KMS-11 (cell line): ENCODE data around the gene CMTM7.

ENCODE experiments used
- H2AFZ ChIP-seq: fragments of 200-600 bp; sonication (generic); 2 replicates; pipeline ENCODE4 v1.6.1; 2016; ENCODE audit warnings: antibody characterized with exemption, mixed run types, low read depth
- H3K27ac ChIP-seq: fragments of 200-600 bp; sonication (generic); 2 replicates; pipeline ENCODE4 v1.6.1; 2016; ENCODE audit warnings: mild to moderate bottlenecking, mixed run types
- H3K27me3 ChIP-seq: fragments of 200-600 bp; sonication (generic); 2 replicates; pipeline ENCODE4 v1.6.1; 2017; ENCODE audit warnings: mild to moderate bottlenecking, low read depth, mixed run types, moderate library complexity; ENCODE audit not compliant: insufficient read depth
- H3K36me3 ChIP-seq: fragments of 200-600 bp; sonication (generic); 2 replicates; pipeline ENCODE4 v1.6.1; 2017; ENCODE audit warnings: mild to moderate bottlenecking, mixed run types; ENCODE audit not compliant: insufficient read depth
- H3K4me1 ChIP-seq: fragments of 200-600 bp; sonication (generic); 2 replicates; pipeline ENCODE4 v1.6.1; 2016; ENCODE audit warnings: mild to moderate bottlenecking, low read depth, mixed run types; ENCODE audit not compliant: poor library complexity, severe bottlenecking
- H3K4me2 ChIP-seq: fragments of 200-600 bp; sonication (generic); 2 replicates; pipeline ENCODE4 v1.7.0; 2016; ENCODE audit warnings: mild to moderate bottlenecking, mixed run types
- H3K4me3 ChIP-seq: fragments of 200-600 bp; sonication (generic); IDR thresholded peaks from 2 replicates; pipeline ENCODE4 v1.6.1; 2017; ENCODE audit warnings: low read depth, low read length, mixed read lengths; ENCODE audit not compliant: insufficient read depth
- H3K79me2 ChIP-seq: fragments of 200-600 bp; sonication (generic); 2 replicates; pipeline ENCODE4 v1.6.1; 2016; ENCODE audit warnings: low read depth, mixed run types; ENCODE audit not compliant: insufficient read depth
- H3K9ac ChIP-seq: fragments of 200-600 bp; sonication (generic); 2 replicates; pipeline ENCODE4 v1.6.1; 2016; ENCODE audit warnings: mild to moderate bottlenecking, mixed run types
- H4K20me1 ChIP-seq: fragments of 200-600 bp; sonication (generic); 2 replicates; pipeline ENCODE4 v1.6.1; 2016; ENCODE audit warnings: mild to moderate bottlenecking, mixed run types; ENCODE audit not compliant: insufficient read depth
- TF ChIP-seq, protein P1 (sequence below): fragments of 200-600 bp; sonication (generic); conservative IDR thresholded peaks from 2 replicates; pipeline ENCODE4 v1.6.1; 2017; ENCODE audit warnings: low read depth, mild to moderate bottlenecking, antibody characterized with exemption, low read length, moderate library complexity, mixed read lengths

The CMTM7 gene

DNA sequence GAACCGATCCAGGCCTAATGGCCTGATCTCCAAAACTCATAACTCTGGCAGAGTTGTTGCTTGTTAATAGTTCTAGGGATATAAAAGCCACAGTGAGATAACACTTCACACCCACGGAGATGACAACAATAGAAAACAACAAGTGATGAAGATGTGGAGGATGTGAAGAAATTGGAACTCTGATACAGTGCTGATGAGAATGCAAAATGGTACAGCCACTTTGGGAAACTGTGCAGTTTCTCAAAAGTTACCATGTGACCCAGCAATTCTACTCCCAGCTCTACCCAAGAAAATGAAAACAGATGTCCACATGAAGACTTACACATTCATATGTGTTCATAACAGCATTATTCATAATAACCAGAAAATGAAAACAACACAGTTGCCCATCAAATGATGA is 3.8 kb downstream of the CMTM7 start:
- Histone ChIP-seq H3K9ac (no peak overlapping the region), H3K4me3 (no peak overlapping the region), H3K4me1 (peaks cover 54% of the 10 kb centered on the region), H3K27me3 (no peaks in the 10 kb centered on the region), H3K27ac (no peak overlapping the region), H3K36me3 (no peaks in the 10 kb centered on the region), H2AFZ (no peak overlapping the region), H3K79me2 (peaks cover 66% of the 10 kb centered on the region), H4K20me1 (no peaks in the 10 kb centered on the region; the same call in 1 of the 2 replicates), H3K4me2 (no peak overlapping the region)
- TF ChIP-seq, protein P1, sequence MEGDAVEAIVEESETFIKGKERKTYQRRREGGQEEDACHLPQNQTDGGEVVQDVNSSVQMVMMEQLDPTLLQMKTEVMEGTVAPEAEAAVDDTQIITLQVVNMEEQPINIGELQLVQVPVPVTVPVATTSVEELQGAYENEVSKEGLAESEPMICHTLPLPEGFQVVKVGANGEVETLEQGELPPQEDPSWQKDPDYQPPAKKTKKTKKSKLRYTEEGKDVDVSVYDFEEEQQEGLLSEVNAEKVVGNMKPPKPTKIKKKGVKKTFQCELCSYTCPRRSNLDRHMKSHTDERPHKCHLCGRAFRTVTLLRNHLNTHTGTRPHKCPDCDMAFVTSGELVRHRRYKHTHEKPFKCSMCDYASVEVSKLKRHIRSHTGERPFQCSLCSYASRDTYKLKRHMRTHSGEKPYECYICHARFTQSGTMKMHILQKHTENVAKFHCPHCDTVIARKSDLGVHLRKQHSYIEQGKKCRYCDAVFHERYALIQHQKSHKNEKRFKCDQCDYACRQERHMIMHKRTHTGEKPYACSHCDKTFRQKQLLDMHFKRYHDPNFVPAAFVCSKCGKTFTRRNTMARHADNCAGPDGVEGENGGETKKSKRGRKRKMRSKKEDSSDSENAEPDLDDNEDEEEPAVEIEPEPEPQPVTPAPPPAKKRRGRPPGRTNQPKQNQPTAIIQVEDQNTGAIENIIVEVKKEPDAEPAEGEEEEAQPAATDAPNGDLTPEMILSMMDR, result no peak

DNA sequence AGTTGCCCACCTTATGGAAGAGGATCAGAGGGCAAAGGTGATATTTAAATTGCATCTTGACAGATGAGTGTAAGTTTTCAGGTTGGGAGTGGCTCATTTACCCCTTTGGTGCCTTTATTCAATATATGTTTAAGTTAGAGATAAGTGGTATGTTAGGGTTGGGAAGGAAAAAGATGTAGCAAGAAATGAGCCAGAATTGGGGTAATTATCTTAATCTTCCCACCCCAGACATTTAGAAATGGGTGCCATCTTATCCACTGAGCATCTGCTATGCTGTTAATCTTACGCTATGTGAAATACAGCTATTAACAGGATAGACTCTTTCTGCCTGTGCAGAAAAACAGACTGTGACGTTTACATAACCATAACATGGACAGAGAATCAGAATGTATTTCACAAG is 6.3 kb downstream of the CMTM7 start:
- Histone ChIP-seq H3K27ac (no peak overlapping the region), H3K9ac (no peak overlapping the region), H3K4me2 (no peak overlapping the region), H3K79me2 (peaks cover 82% of the 10 kb centered on the region), H2AFZ (no peak overlapping the region), H3K4me1 (peaks cover 70% of the 10 kb centered on the region), H3K27me3 (no peaks in the 10 kb centered on the region), H3K4me3 (no peak overlapping the region), H4K20me1 (no peaks in the 10 kb centered on the region; the same call in 1 of the 2 replicates), H3K36me3 (no peaks in the 10 kb centered on the region)
- TF ChIP-seq, protein P1, result no peak

DNA sequence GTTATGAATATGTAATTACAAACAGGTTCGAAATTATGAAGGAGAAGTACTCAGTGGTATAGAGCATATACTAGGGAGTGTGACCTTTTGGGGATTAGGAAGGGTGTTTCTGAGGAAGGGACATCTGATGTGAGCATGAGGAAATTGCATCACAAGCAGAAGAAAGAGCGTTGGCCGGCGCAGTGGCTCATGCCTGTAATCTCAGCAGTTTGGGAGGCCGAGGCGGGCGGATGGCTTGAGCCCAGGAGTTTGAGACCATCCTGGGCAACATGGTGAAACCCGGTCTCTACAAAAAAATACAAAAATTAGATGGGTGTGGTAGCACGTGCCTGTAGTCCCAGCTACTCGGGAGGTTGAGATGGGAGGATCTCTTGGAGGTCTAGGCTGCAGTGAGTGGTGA is 6.9 kb downstream of the CMTM7 start:
- peaks cover 82% of the 10 kb centered on the region for H3K79me2 ChIP-seq
- no peaks in the 10 kb centered on the region; the same call in 1 of the 2 replicates for H4K20me1 ChIP-seq
- TF ChIP-seq, protein P1, result no peak
- no peak overlapping the region for H3K9ac ChIP-seq
- no peak overlapping the region for H3K4me2 ChIP-seq
- no peak overlapping the region for H2AFZ ChIP-seq
- H3K4me1 ChIP-seq, result peaks cover 69% of the 10 kb centered on the region
- H3K27me3 ChIP-seq, result no peaks in the 10 kb centered on the region
- no peak overlapping the region for H3K27ac ChIP-seq
- H3K36me3 ChIP-seq, result no peaks in the 10 kb centered on the region
- H3K4me3 ChIP-seq, result no peak overlapping the region

DNA sequence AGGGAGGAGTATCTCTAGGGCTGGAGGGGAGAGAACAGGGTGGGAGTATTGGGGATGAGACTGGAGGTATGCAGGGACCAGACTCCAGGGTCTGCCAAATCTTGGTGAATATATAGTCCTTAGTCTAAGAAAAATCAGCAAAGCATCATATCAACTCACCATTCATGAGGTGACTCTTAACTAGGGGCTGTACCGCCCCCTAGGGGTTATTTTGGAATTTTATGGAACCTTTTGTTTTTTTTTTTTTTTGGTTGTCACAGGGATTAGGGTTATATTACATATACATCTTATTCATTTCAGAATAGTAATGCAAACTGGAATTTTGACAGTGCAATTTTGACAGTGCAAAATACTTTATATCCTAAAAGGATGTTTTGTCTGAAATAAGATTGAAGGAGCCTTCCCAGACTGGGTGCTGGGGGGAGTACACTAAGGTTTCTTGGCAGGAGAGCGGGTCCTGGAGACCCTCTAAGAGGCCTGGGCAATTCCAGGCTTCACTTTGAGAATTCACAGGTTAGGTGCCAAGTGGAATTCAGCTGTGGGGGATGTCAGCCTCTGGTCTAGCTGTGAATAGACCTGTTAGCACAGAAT is 7.5 kb downstream of the CMTM7 start:
- Histone ChIP-seq H3K4me1 (peaks cover 69% of the 10 kb centered on the region), H3K27ac (no peak overlapping the region), H2AFZ (no peak overlapping the region), H4K20me1 (no peaks in the 10 kb centered on the region; the same call in 1 of the 2 replicates), H3K4me2 (no peak overlapping the region), H3K79me2 (peaks cover 81% of the 10 kb centered on the region), H3K36me3 (no peaks in the 10 kb centered on the region), H3K4me3 (no peak overlapping the region), H3K9ac (no peak overlapping the region), H3K27me3 (no peaks in the 10 kb centered on the region)
- TF ChIP-seq, protein P1, result peak; percentile 75
